ENCODE results near the gene MCCD1.
"Not testable (repeated sequence)": the region's sequence is repeated elsewhere in the genome, so short reads cannot be mapped to it uniquely, and the experiment has no call there.

The MCCD1 gene

GRCh38 chr6:31528821-31529328 is at the start of gene MCCD1:
TSS of gene MCCD1 (plus strand) at chr6:31528962. CDS start at chr6:31529015, 53 bp downstream.
- DNase-seq (ENCODE audit: low read depth), result no peak
- no peak for TF ChIP-seq CTCF (conservative IDR thresholded peaks at IDR 0.05; ENCODE audit: low read depth, low read length)
- no peak within 1 kb of the TSS for H3K4me3 ChIP-seq (ENCODE audit: low read length)

- TF ChIP-seq CTCF (conservative IDR thresholded peaks at IDR 0.05; ENCODE audit: low read depth, low read length), result no peak
- H3K4me3 ChIP-seq (ENCODE audit: low read length), result no peak overlapping the region
- DNase-seq (ENCODE audit: low read depth), result no peak
These were observed 49.4 kb upstream of the MCCD1 start for GRCh38 chr6:31479151-31479932.

- H3K4me3 ChIP-seq (ENCODE audit: low read length), result no peak overlapping the region
- DNase-seq (ENCODE audit: low read depth), result no peak
- no peak for TF ChIP-seq CTCF (conservative IDR thresholded peaks at IDR 0.05; ENCODE audit: low read depth, low read length)
These were observed 48.7 kb upstream of the MCCD1 start for GRCh38 chr6:31479933-31480535.

GRCh38 chr6:31480574-31480973 is 48.2 kb upstream of the MCCD1 start:
- TF ChIP-seq CTCF (conservative IDR thresholded peaks at IDR 0.05; ENCODE audit: low read depth, low read length), result no peak

GRCh38 chr6:31483392-31483791 is 45.4 kb upstream of the MCCD1 start:
- no peak overlapping the region for H3K4me3 ChIP-seq (ENCODE audit: low read length)
- no peak for TF ChIP-seq CTCF (conservative IDR thresholded peaks at IDR 0.05; ENCODE audit: low read depth, low read length)
- DNase-seq (ENCODE audit: low read depth), result no peak

More at GRCh38 chr6:31480574-31480973, 48.2 kb upstream of the MCCD1 start:
- DNase-seq (ENCODE audit: low read depth), result no peak
- no peak overlapping the region for H3K4me3 ChIP-seq (ENCODE audit: low read length)

DNA sequence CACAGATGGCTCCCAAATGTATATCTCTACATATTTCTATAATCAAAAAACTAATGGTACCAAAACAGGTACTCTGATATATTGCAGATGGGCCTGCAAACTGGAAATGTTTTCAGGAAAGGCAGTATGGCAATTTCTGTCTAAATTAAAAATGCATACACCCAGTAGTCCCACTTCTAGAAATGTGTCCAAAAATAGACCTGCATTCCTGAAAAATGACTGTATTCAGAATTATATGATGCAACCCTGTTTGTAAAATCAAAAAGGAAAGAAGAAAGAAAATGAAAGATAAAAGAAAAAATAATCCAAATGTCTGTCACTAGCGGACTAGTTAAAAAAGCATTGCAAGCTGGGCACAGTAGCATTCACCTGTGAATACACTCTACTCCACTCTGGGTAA is 43.7 kb upstream of the MCCD1 start:
- DNase-seq (ENCODE audit: low read depth), result no peak
- no peak for TF ChIP-seq CTCF (conservative IDR thresholded peaks at IDR 0.05; ENCODE audit: low read depth, low read length)
- no peak overlapping the region for H3K4me3 ChIP-seq (ENCODE audit: low read length)

GRCh38 chr6:31486065-31486837 is 42.5 kb upstream of the MCCD1 start:
- not testable (repeated sequence) for H3K4me3 ChIP-seq (ENCODE audit: low read length); DNase-seq (ENCODE audit: low read depth)

DNA sequence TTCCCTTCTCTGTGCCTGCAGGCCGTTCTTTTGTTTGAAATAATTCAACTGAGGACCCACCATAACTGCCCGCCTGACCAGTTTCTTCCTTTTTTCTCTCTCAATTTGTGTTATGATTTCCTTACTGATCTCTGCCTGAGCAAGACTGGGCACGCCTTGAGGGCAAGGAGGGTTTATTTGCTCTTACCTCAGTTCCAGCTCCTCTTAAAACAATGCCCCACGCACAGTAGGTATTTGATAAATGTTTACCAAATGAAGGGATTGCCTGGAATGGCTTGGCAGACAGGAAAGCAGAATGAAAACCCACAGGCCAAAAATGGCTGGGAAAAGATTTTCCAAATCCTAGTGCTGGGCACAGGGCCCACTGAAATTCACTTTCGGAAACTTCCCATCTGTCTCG is 41.1 kb upstream of the MCCD1 start:
- H3K4me3 ChIP-seq (ENCODE audit: low read length); DNase-seq (ENCODE audit: low read depth): not testable (repeated sequence)
